CD14-positive monocyte (primary cell): ENCODE results near the gene DCPS. TPM values are rescaled to one million over a fixed set of nuclear protein-coding genes. Genes with fewer than 3 reads are reported as not detected.
"Not testable (repeated sequence)": the region's sequence is repeated elsewhere in the genome, so short reads cannot be mapped to it uniquely, and the experiment has no call there.

Experiments
- DNase-seq, 3 donors: peaks; one replicate each; pipeline ENCODE4 v3.0.0-alpha.2; 2011 to 2022
- H2AFZ ChIP-seq: 2 replicates; pipeline ENCODE4 v1.6.0; 2012; ENCODE audit warnings: mild to moderate bottlenecking, low read depth, low read length, inconsistent platforms; ENCODE audit not compliant: insufficient read depth, poor library complexity, severe bottlenecking
- H3K27ac ChIP-seq, 2 donors: 1 replicate in 1 of 2; 2 replicates in 1 of 2; pipeline ENCODE4 v1.5.1; 2012 to 2013; ENCODE audit warnings: low read length in 2 of 2, control low read depth in 1 of 2, inconsistent platforms in 1 of 2, low read depth in 1 of 2, mild to moderate bottlenecking in 1 of 2
- H3K27me3 ChIP-seq, 2 donors: one replicate each; pipeline versions ENCODE4 v1.6.0 to v1.6.1; 2011 to 2013; ENCODE audit warnings: low read length in 2 of 2; ENCODE audit not compliant: control insufficient read depth in 2 of 2, insufficient read depth in 2 of 2
- H3K36me3 ChIP-seq, 2 donors: replicated peaks in 1 of 2; 1 replicate in 1 of 2; 2 replicates in 1 of 2; pipeline versions ENCODE4 v1.5.1 to v1.6.1; 2012 to 2013; ENCODE audit warnings: low read length in 2 of 2, control low read depth in 1 of 2, inconsistent platforms in 1 of 2, mild to moderate bottlenecking in 1 of 2; ENCODE audit not compliant: insufficient read depth in 2 of 2, control insufficient read depth in 1 of 2
- H3K4me1 ChIP-seq, 2 donors: 1 replicate in 1 of 2; 2 replicates in 1 of 2; pipeline versions ENCODE4 v1.5.1 to v1.6.1; 2012 to 2013; ENCODE audit warnings: low read length in 2 of 2, control low read depth in 1 of 2, inconsistent platforms in 1 of 2, mild to moderate bottlenecking in 1 of 2, moderate library complexity in 1 of 2; ENCODE audit not compliant: insufficient read depth in 2 of 2, control insufficient read depth in 1 of 2
- H3K4me2 ChIP-seq: replicated peaks from 2 replicates; pipeline ENCODE3; 2012; ENCODE audit warnings: low read length, moderate library complexity, mild to moderate bottlenecking; ENCODE audit not compliant: poor library complexity, severe bottlenecking; ENCODE audit errors: extremely low read depth
- H3K4me3 ChIP-seq, 3 experiments: fragments of 200-600 bp in 1 of 3; sonication (generic) in 1 of 3; replicated peaks in 1 of 3; 1 replicate in 2 of 3; 2 replicates in 1 of 3; pipeline ENCODE4 v1.5.1; 2011 to 2013; ENCODE audit warnings: low read length in 3 of 3, mild to moderate bottlenecking in 3 of 3, control low read depth in 2 of 3, low read depth in 2 of 3, inconsistent platforms in 1 of 3, moderate library complexity in 1 of 3
- H3K79me2 ChIP-seq: 2 replicates; pipeline ENCODE4 v1.6.0; 2012; ENCODE audit warnings: mild to moderate bottlenecking, control low read depth, inconsistent platforms, low read length, moderate library complexity; ENCODE audit not compliant: insufficient read depth
- H3K9ac ChIP-seq: 2 replicates; pipeline ENCODE4 v1.6.0; 2017; ENCODE audit warnings: low read length, mild to moderate bottlenecking; ENCODE audit not compliant: insufficient read depth, poor library complexity, severe bottlenecking
- H3K9me3 ChIP-seq, 2 donors: replicated peaks in 1 of 2; 1 replicate in 1 of 2; 2 replicates in 1 of 2; pipeline versions ENCODE4 v1.5.1 to v1.6.1; 2012 to 2013; ENCODE audit warnings: low read length in 2 of 2, control low read depth in 1 of 2; ENCODE audit not compliant: control insufficient read depth in 1 of 2, insufficient read depth in 1 of 2
- H4K20me1 ChIP-seq: 2 replicates; pipeline ENCODE4 v1.6.0; 2012; ENCODE audit warnings: mild to moderate bottlenecking, low read length, control low read depth, moderate library complexity; ENCODE audit not compliant: insufficient read depth
- H3K27ac Mint-ChIP-seq, 7 donors: one replicate each; pipeline ENCODE4 v1.8.0; 2020; ENCODE audit warnings: mild to moderate bottlenecking in 7 of 7, mixed read lengths in 7 of 7, moderate library complexity in 6 of 7, inconsistent platforms in 2 of 7
- H3K27me3 Mint-ChIP-seq, 3 donors: one replicate each; pipeline ENCODE4 v1.8.0; 2021 to 2022; ENCODE audit warnings: low read depth in 3 of 3, mild to moderate bottlenecking in 3 of 3, mixed read lengths in 3 of 3, moderate library complexity in 3 of 3, inconsistent platforms in 1 of 3
- H3K36me3 Mint-ChIP-seq, 2 donors: one replicate each; pipeline ENCODE4 v1.8.0; 2020; ENCODE audit warnings: mixed read lengths in 2 of 2, inconsistent platforms in 1 of 2, mild to moderate bottlenecking in 1 of 2
- H3K4me1 Mint-ChIP-seq: one replicate; pipeline ENCODE4 v1.8.0; 2020; ENCODE audit warnings: mild to moderate bottlenecking, mixed read lengths
- H3K4me3 Mint-ChIP-seq, 2 donors: one replicate each; pipeline ENCODE4 v1.8.0; 2020; ENCODE audit warnings: mild to moderate bottlenecking in 2 of 2, mixed read lengths in 2 of 2, moderate library complexity in 1 of 2
- H3K9me3 Mint-ChIP-seq, 7 donors: one replicate each; pipeline ENCODE4 v1.8.0; 2020 to 2022; ENCODE audit warnings: mixed read lengths in 7 of 7, mild to moderate bottlenecking in 6 of 7, moderate library complexity in 6 of 7, inconsistent platforms in 2 of 7
- CTCF ChIP-seq: fragments of 200-600 bp; IDR thresholded peaks from one replicate; pipeline ENCODE4 v1.8.0; 2022; ENCODE audit warnings: antibody characterized with exemption, mild to moderate bottlenecking
- WGBS: methylation state at CpG from one replicate; pipeline ENCODE4 v1.1.5; 2013; ENCODE audit warnings: missing lambda C conversion rate; ENCODE audit not compliant: insufficient coverage; 5-methylcytosine and 5-hydroxymethylcytosine counted together
- intact Hi-C, 2 donors: fragments of 100-400 bp; cut with micrococcal nuclease; formaldehyde crosslinking; loops; one replicate each; pipeline versions ENCODE4 v1.15.0 to v1.15.1; 2023
- polyA plus RNA-seq, 3 donors: library from polyadenylated mRNA; depleted of rRNA in 1 of 3; unstranded in 2 of 3; stranded (reverse) in 1 of 3; fragments of 300-500 nt in 2 of 3; fragments of >200 nt in 1 of 3; fragmentation: Illumina TruSeq in 2 of 3; gene quantifications; 1 replicate in 2 of 3; 2 replicates in 1 of 3; pipeline ENCODE4 v1.2.3, GENCODE V29; 2012 to 2021

The DCPS gene
- polyA plus RNA-seq, 3 donors, result 26.3 to 30.7 (median 30.4) TPM

- Histone ChIP-seq H3K79me2 (peaks cover 48% of the 10 kb centered on the region), H3K27ac (peak overlapping the region; percentile 75 to 89), H3K4me3 (peak overlapping the region in 1 of 3 experiments; percentile 20), H3K4me1 (peaks cover 31 to 34% of the 10 kb centered on the region in 2 donors), H4K20me1 (peaks cover 6% of the 10 kb centered on the region), H3K27me3 (no peaks in the 10 kb centered on the region), H3K9me3 (no peaks in the 10 kb centered on the region), H3K36me3 (peaks cover 40 to 59% of the 10 kb centered on the region in 2 donors), H2AFZ (peak overlapping the region; percentile 46), H3K9ac (peak overlapping the region; percentile 59), H3K4me2 (peak overlapping the region; percentile 24)
- Mint-ChIP-seq H3K4me1 (peaks cover 42% of the 10 kb centered on the region), H3K9me3 (no peaks in the 10 kb centered on the region), H3K27ac (peak overlapping the region; percentile 83 to 97 (median 93)), H3K4me3 (peak overlapping the region; percentile 1 to 48), H3K27me3 (peaks cover 0 to 6% (median 2%) of the 10 kb centered on the region in 3 donors), H3K36me3 (peaks cover 67 to 81% of the 10 kb centered on the region in 2 donors)
- 10% methylated on average over 13 of the region's 17 CpGs for WGBS
- intact Hi-C loops, result no loop called here
- no peak for TF ChIP-seq CTCF
- peak; percentile 88 to 97 (median 89) for DNase-seq
Observed at GRCh38 chr11:126345759-126346585, 42.1 kb downstream of the DCPS start.

GRCh38 chr11:126346586-126346940 is 42.7 kb downstream of the DCPS start:
- intact Hi-C loops, result no loop called here
- Histone ChIP-seq H3K4me1 (peaks cover 34 to 38% of the 10 kb centered on the region in 2 donors), H3K36me3 (peaks cover 37 to 53% of the 10 kb centered on the region in 2 donors), H3K79me2 (peaks cover 54% of the 10 kb centered on the region), H2AFZ (peak overlapping the region; percentile 46), H3K9ac (peak overlapping the region; percentile 59), H4K20me1 (peaks cover 6% of the 10 kb centered on the region), H3K27me3 (no peaks in the 10 kb centered on the region), H3K27ac (peak overlapping the region; percentile 75 to 89), H3K9me3 (no peaks in the 10 kb centered on the region), H3K4me3 (peak overlapping the region in 1 of 3 experiments; percentile 7), H3K4me2 (no peak overlapping the region)
- Mint-ChIP-seq H3K9me3 (no peaks in the 10 kb centered on the region), H3K27ac (peak overlapping the region; percentile 83 to 97 (median 93)), H3K27me3 (peaks cover 0 to 6% (median 2%) of the 10 kb centered on the region in 3 donors), H3K36me3 (peaks cover 61 to 75% of the 10 kb centered on the region in 2 donors), H3K4me1 (peaks cover 42% of the 10 kb centered on the region), H3K4me3 (no peak overlapping the region)
- TF ChIP-seq CTCF, result no peak
- no peak for DNase-seq
- WGBS, result no CpG with 5 or more reads among the region's 1 CpG

- H4K20me1 ChIP-seq, H3K9me3 Mint-ChIP-seq, H3K4me2 ChIP-seq, H3K4me3 Mint-ChIP-seq, H3K27me3 Mint-ChIP-seq, H2AFZ ChIP-seq, H3K4me3 ChIP-seq, H3K27me3 ChIP-seq, DNase-seq, intact Hi-C loops, H3K9me3 ChIP-seq, H3K9ac ChIP-seq: not testable (repeated sequence)
- peaks cover 36 to 50% of the 10 kb centered on the region in 2 donors for H3K36me3 ChIP-seq
- peaks cover 42% of the 10 kb centered on the region for H3K4me1 Mint-ChIP-seq
- H3K27ac Mint-ChIP-seq, result peak overlapping the region; percentile 68 to 97 (median 91)
- H3K79me2 ChIP-seq, result peaks cover 58% of the 10 kb centered on the region
- H3K27ac ChIP-seq, result peak overlapping the region; percentile 75 to 89
- peaks cover 57 to 71% of the 10 kb centered on the region in 2 donors for H3K36me3 Mint-ChIP-seq
- H3K4me1 ChIP-seq, result peaks cover 34 to 38% of the 10 kb centered on the region in 2 donors
- WGBS, result no CpG with 5 or more reads among the region's 7 CpGs
Observed at GRCh38 chr11:126346946-126347345, 43.1 kb downstream of the DCPS start.
